MM.1S (cell line): ENCODE results near the gene GPR158.

ENCODE experiments used
- DNase-seq: peaks from one replicate; pipeline ENCODE4 v3.0.0-alpha.2; 2015
- H2AFZ ChIP-seq: fragments of 300-600 bp; sonication (generic); 2 replicates; pipeline ENCODE4 v1.6.0; 2016; ENCODE audit warnings: antibody characterized with exemption, low read length
- H3F3A ChIP-seq: fragments of 300-600 bp; sonication (generic); 2 replicates; pipeline ENCODE4 v1.6.1; 2016; ENCODE audit warnings: mild to moderate bottlenecking, antibody characterized with exemption, low read length, moderate library complexity, mixed read lengths; ENCODE audit not compliant: insufficient read depth
- H3K27ac ChIP-seq: fragments of 300-600 bp; sonication (generic); 2 replicates; pipeline ENCODE4 v1.5.1; 2016; ENCODE audit warnings: mild to moderate bottlenecking, low read length
- H3K27me3 ChIP-seq: fragments of 300-600 bp; sonication (generic); replicated peaks from 2 replicates; pipeline ENCODE4 v1.6.0; 2016; ENCODE audit warnings: low read length; ENCODE audit not compliant: insufficient read depth
- H3K36me3 ChIP-seq: fragments of 300-600 bp; sonication (generic); replicated peaks from 2 replicates; pipeline ENCODE4 v1.6.1; 2016; ENCODE audit warnings: mild to moderate bottlenecking, low read length, mixed read lengths; ENCODE audit not compliant: insufficient read depth
- H3K4me1 ChIP-seq: fragments of 300-600 bp; sonication (generic); 2 replicates; pipeline ENCODE4 v1.6.1; 2016; ENCODE audit warnings: low read length, mixed read lengths
- H3K4me2 ChIP-seq: fragments of 300-600 bp; sonication (generic); 2 replicates; pipeline ENCODE4 v1.6.0; 2016; ENCODE audit warnings: low read depth, low read length
- H3K4me3 ChIP-seq: fragments of 300-600 bp; sonication (generic); 2 replicates; pipeline ENCODE4 v1.5.1; 2016; ENCODE audit warnings: low read length, mixed read lengths
- H3K79me2 ChIP-seq: fragments of 300-600 bp; sonication (generic); 2 replicates; pipeline ENCODE4 v1.6.1; 2016; ENCODE audit warnings: mixed run types, low read length, mixed read lengths
- H3K9ac ChIP-seq: fragments of 300-600 bp; sonication (generic); 2 replicates; pipeline ENCODE4 v1.6.1; 2016; ENCODE audit warnings: low read length, mixed read lengths
- H3K9me2 ChIP-seq: fragments of 300-600 bp; sonication (generic); replicated peaks from 2 replicates; pipeline ENCODE4 v1.6.1; 2016; ENCODE audit warnings: mild to moderate bottlenecking, low read length, mixed read lengths; ENCODE audit not compliant: insufficient read depth
- H3K9me3 ChIP-seq: fragments of 300-600 bp; sonication (generic); replicated peaks from 2 replicates; pipeline ENCODE4 v1.6.1; 2016; ENCODE audit warnings: mild to moderate bottlenecking, low read length, mixed read lengths; ENCODE audit not compliant: insufficient read depth
- H4K20me1 ChIP-seq: fragments of 300-600 bp; sonication (generic); 2 replicates; pipeline ENCODE4 v1.6.1; 2016; ENCODE audit warnings: mild to moderate bottlenecking, low read length, moderate library complexity, mixed read lengths; ENCODE audit not compliant: insufficient read depth
- EZH2 ChIP-seq: fragments of 300-600 bp; sonication (generic); optimal IDR thresholded peaks from 2 replicates; pipeline ENCODE3; 2017; ENCODE audit warnings: low read depth, mild to moderate bottlenecking, antibody characterized with exemption, low read length, mixed read lengths
- EZH2phosphoT487 ChIP-seq: fragments of 300-600 bp; sonication (generic); IDR thresholded peaks from 2 replicates; pipeline ENCODE4 v1.6.1; 2018; ENCODE audit warnings: antibody characterized with exemption, low read length
- TF ChIP-seq, protein P1 (sequence below): fragments of 300-600 bp; sonication (generic); IDR thresholded peaks from 2 replicates; pipeline ENCODE4 v1.5.1; 2016; ENCODE audit warnings: antibody characterized with exemption, low read length, mixed read lengths

The GPR158 gene

DNA sequence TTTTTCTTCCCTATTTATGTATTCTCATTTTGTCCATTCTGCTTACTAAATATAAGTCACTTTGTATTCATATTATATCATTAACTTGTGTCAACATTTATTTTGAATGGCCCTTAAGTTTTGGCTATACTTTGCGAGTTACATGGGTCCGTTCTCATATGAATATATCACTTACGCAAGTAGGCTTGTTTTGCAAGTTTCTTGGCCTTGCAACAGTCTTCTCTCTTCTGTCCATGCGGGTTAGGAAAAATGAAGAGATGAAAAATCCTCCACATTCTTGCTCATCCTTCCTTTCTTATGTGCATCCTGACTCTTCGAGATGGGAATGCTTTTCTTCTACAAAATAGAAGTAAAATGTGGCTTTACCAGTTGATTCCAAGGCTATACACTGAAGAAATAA, 82.8 kb downstream of the GPR158 start:
- no peak overlapping the region for H3K4me3 ChIP-seq
- H3K9me2 ChIP-seq = no peaks in the 10 kb centered on the region

GRCh38 chr10:25261110-25261509, 86.3 kb downstream of the GPR158 start:
- H3K36me3 ChIP-seq = no peaks in the 10 kb centered on the region
- H3K27ac ChIP-seq = no peak overlapping the region
- no peak overlapping the region for H2AFZ ChIP-seq
- no peaks in the 10 kb centered on the region for H3F3A ChIP-seq
- H3K27me3 ChIP-seq = no peaks in the 10 kb centered on the region
- no peak for DNase-seq
- no peak overlapping the region for H3K9ac ChIP-seq
- no peaks in the 10 kb centered on the region for H3K79me2 ChIP-seq
- TF ChIP-seq, protein P1, sequence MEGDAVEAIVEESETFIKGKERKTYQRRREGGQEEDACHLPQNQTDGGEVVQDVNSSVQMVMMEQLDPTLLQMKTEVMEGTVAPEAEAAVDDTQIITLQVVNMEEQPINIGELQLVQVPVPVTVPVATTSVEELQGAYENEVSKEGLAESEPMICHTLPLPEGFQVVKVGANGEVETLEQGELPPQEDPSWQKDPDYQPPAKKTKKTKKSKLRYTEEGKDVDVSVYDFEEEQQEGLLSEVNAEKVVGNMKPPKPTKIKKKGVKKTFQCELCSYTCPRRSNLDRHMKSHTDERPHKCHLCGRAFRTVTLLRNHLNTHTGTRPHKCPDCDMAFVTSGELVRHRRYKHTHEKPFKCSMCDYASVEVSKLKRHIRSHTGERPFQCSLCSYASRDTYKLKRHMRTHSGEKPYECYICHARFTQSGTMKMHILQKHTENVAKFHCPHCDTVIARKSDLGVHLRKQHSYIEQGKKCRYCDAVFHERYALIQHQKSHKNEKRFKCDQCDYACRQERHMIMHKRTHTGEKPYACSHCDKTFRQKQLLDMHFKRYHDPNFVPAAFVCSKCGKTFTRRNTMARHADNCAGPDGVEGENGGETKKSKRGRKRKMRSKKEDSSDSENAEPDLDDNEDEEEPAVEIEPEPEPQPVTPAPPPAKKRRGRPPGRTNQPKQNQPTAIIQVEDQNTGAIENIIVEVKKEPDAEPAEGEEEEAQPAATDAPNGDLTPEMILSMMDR = no peak
- TF ChIP-seq EZH2 (no peak), EZH2phosphoT487 (no peak)
- no peak overlapping the region for H3K4me3 ChIP-seq
- no peaks in the 10 kb centered on the region for H3K4me1 ChIP-seq
- no peaks in the 10 kb centered on the region for H4K20me1 ChIP-seq
- H3K9me2 ChIP-seq = no peaks in the 10 kb centered on the region
- H3K9me3 ChIP-seq = no peaks in the 10 kb centered on the region
- H3K4me2 ChIP-seq = no peak overlapping the region

More for the DNA sequence above, 82.8 kb downstream of the GPR158 start:
- TF ChIP-seq, protein P1 = no peak
- TF ChIP-seq EZH2 (no peak), EZH2phosphoT487 (no peak)
- no peaks in the 10 kb centered on the region for H3K36me3 ChIP-seq
- no peaks in the 10 kb centered on the region for H3K27me3 ChIP-seq
- H3K27ac ChIP-seq = no peak overlapping the region
- H3K4me2 ChIP-seq = no peak overlapping the region
- no peaks in the 10 kb centered on the region for H4K20me1 ChIP-seq
- no peaks in the 10 kb centered on the region for H3F3A ChIP-seq
- no peaks in the 10 kb centered on the region for H3K79me2 ChIP-seq
- H3K9me3 ChIP-seq = no peaks in the 10 kb centered on the region
- no peak overlapping the region for H2AFZ ChIP-seq
- DNase-seq = no peak
- no peak overlapping the region for H3K9ac ChIP-seq
- no peaks in the 10 kb centered on the region for H3K4me1 ChIP-seq

DNA sequence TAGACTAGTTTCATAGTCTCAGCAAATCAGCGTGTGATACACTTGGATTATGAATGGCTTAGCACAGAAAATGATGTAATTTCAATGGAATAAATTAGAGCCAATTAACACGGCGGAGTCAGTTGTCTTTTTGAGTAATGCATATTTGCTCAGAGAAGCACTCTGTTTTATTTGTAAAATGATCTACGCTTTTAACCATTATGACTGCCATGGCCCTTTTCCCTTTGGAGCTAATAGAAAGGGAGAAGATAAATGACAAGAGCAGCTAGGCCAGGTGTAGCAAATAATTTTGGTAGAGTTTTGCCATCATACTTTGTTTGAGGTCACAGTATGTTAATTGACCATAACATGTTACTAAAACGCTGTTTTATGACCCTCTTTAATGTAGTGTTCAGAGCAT, 86.8 kb downstream of the GPR158 start:
- no peak overlapping the region for H3K4me2 ChIP-seq
- no peaks in the 10 kb centered on the region for H3K9me3 ChIP-seq
- TF ChIP-seq EZH2 (no peak), EZH2phosphoT487 (no peak)
- TF ChIP-seq, protein P1 = no peak
- H3F3A ChIP-seq = no peaks in the 10 kb centered on the region
- no peak overlapping the region for H3K4me3 ChIP-seq
- no peaks in the 10 kb centered on the region for H3K27me3 ChIP-seq
- H3K27ac ChIP-seq = no peak overlapping the region
- no peak overlapping the region for H2AFZ ChIP-seq
- no peak for DNase-seq
- no peaks in the 10 kb centered on the region for H3K4me1 ChIP-seq
- H4K20me1 ChIP-seq = no peaks in the 10 kb centered on the region
- no peaks in the 10 kb centered on the region for H3K36me3 ChIP-seq
- no peak overlapping the region for H3K9ac ChIP-seq
- no peaks in the 10 kb centered on the region for H3K79me2 ChIP-seq
- no peaks in the 10 kb centered on the region for H3K9me2 ChIP-seq

GRCh38 chr10:25263931-25264330, 89.1 kb downstream of the GPR158 start:
- Histone ChIP-seq H3K4me2 (no peak overlapping the region), H2AFZ (no peak overlapping the region)

More at GRCh38 chr10:25263931-25264330, 89.1 kb downstream of the GPR158 start:
- H3K79me2 ChIP-seq = no peaks in the 10 kb centered on the region
- no peaks in the 10 kb centered on the region for H3K27me3 ChIP-seq
- no peaks in the 10 kb centered on the region for H3K4me1 ChIP-seq
- no peak overlapping the region for H3K4me3 ChIP-seq
- no peaks in the 10 kb centered on the region for H3K9me2 ChIP-seq
- no peak overlapping the region for H3K9ac ChIP-seq
- no peaks in the 10 kb centered on the region for H3K9me3 ChIP-seq
- no peak for TF ChIP-seq EZH2
- no peak for TF ChIP-seq EZH2phosphoT487
- TF ChIP-seq, protein P1 = no peak
- H3F3A ChIP-seq = no peaks in the 10 kb centered on the region
- no peak for DNase-seq
- no peaks in the 10 kb centered on the region for H3K36me3 ChIP-seq
- H4K20me1 ChIP-seq = no peaks in the 10 kb centered on the region
- H3K27ac ChIP-seq = no peak overlapping the region
